CD14-positive monocyte (primary cell): Measurements from ENCODE around the gene TMEM37. TPM values are rescaled to one million over a fixed set of nuclear protein-coding genes. Genes with fewer than 3 reads are reported as not detected.

ENCODE experiments used
- DNase-seq, 3 donors: peaks; one replicate each; pipeline ENCODE4 v3.0.0-alpha.2; 2011 to 2022
- H2AFZ ChIP-seq: 2 replicates; pipeline ENCODE4 v1.6.0; 2012; ENCODE audit warnings: mild to moderate bottlenecking, low read depth, low read length, inconsistent platforms; ENCODE audit not compliant: insufficient read depth, poor library complexity, severe bottlenecking
- H3K27ac ChIP-seq, 2 donors: 1 replicate in 1 of 2; 2 replicates in 1 of 2; pipeline ENCODE4 v1.5.1; 2012 to 2013; ENCODE audit warnings: low read length in 2 of 2, control low read depth in 1 of 2, inconsistent platforms in 1 of 2, low read depth in 1 of 2, mild to moderate bottlenecking in 1 of 2
- H3K27me3 ChIP-seq, 2 donors: one replicate each; pipeline versions ENCODE4 v1.6.0 to v1.6.1; 2011 to 2013; ENCODE audit warnings: low read length in 2 of 2; ENCODE audit not compliant: control insufficient read depth in 2 of 2, insufficient read depth in 2 of 2
- H3K36me3 ChIP-seq, 2 donors: replicated peaks in 1 of 2; 1 replicate in 1 of 2; 2 replicates in 1 of 2; pipeline versions ENCODE4 v1.5.1 to v1.6.1; 2012 to 2013; ENCODE audit warnings: low read length in 2 of 2, control low read depth in 1 of 2, inconsistent platforms in 1 of 2, mild to moderate bottlenecking in 1 of 2; ENCODE audit not compliant: insufficient read depth in 2 of 2, control insufficient read depth in 1 of 2
- H3K4me1 ChIP-seq, 2 donors: 1 replicate in 1 of 2; 2 replicates in 1 of 2; pipeline versions ENCODE4 v1.5.1 to v1.6.1; 2012 to 2013; ENCODE audit warnings: low read length in 2 of 2, control low read depth in 1 of 2, inconsistent platforms in 1 of 2, mild to moderate bottlenecking in 1 of 2, moderate library complexity in 1 of 2; ENCODE audit not compliant: insufficient read depth in 2 of 2, control insufficient read depth in 1 of 2
- H3K4me2 ChIP-seq: replicated peaks from 2 replicates; pipeline ENCODE3; 2012; ENCODE audit warnings: low read length, moderate library complexity, mild to moderate bottlenecking; ENCODE audit not compliant: poor library complexity, severe bottlenecking; ENCODE audit errors: extremely low read depth
- H3K4me3 ChIP-seq, 3 experiments: fragments of 200-600 bp in 1 of 3; sonication (generic) in 1 of 3; replicated peaks in 1 of 3; 1 replicate in 2 of 3; 2 replicates in 1 of 3; pipeline ENCODE4 v1.5.1; 2011 to 2013; ENCODE audit warnings: low read length in 3 of 3, mild to moderate bottlenecking in 3 of 3, control low read depth in 2 of 3, low read depth in 2 of 3, inconsistent platforms in 1 of 3, moderate library complexity in 1 of 3
- H3K79me2 ChIP-seq: 2 replicates; pipeline ENCODE4 v1.6.0; 2012; ENCODE audit warnings: mild to moderate bottlenecking, control low read depth, inconsistent platforms, low read length, moderate library complexity; ENCODE audit not compliant: insufficient read depth
- H3K9ac ChIP-seq: 2 replicates; pipeline ENCODE4 v1.6.0; 2017; ENCODE audit warnings: low read length, mild to moderate bottlenecking; ENCODE audit not compliant: insufficient read depth, poor library complexity, severe bottlenecking
- H3K9me3 ChIP-seq, 2 donors: replicated peaks in 1 of 2; 1 replicate in 1 of 2; 2 replicates in 1 of 2; pipeline versions ENCODE4 v1.5.1 to v1.6.1; 2012 to 2013; ENCODE audit warnings: low read length in 2 of 2, control low read depth in 1 of 2; ENCODE audit not compliant: control insufficient read depth in 1 of 2, insufficient read depth in 1 of 2
- H4K20me1 ChIP-seq: 2 replicates; pipeline ENCODE4 v1.6.0; 2012; ENCODE audit warnings: mild to moderate bottlenecking, low read length, control low read depth, moderate library complexity; ENCODE audit not compliant: insufficient read depth
- H3K27ac Mint-ChIP-seq, 7 donors: one replicate each; pipeline ENCODE4 v1.8.0; 2020; ENCODE audit warnings: mild to moderate bottlenecking in 7 of 7, mixed read lengths in 7 of 7, moderate library complexity in 6 of 7, inconsistent platforms in 2 of 7
- H3K27me3 Mint-ChIP-seq, 3 donors: one replicate each; pipeline ENCODE4 v1.8.0; 2021 to 2022; ENCODE audit warnings: low read depth in 3 of 3, mild to moderate bottlenecking in 3 of 3, mixed read lengths in 3 of 3, moderate library complexity in 3 of 3, inconsistent platforms in 1 of 3
- H3K36me3 Mint-ChIP-seq, 2 donors: one replicate each; pipeline ENCODE4 v1.8.0; 2020; ENCODE audit warnings: mixed read lengths in 2 of 2, inconsistent platforms in 1 of 2, mild to moderate bottlenecking in 1 of 2
- H3K4me1 Mint-ChIP-seq: one replicate; pipeline ENCODE4 v1.8.0; 2020; ENCODE audit warnings: mild to moderate bottlenecking, mixed read lengths
- H3K4me3 Mint-ChIP-seq, 2 donors: one replicate each; pipeline ENCODE4 v1.8.0; 2020; ENCODE audit warnings: mild to moderate bottlenecking in 2 of 2, mixed read lengths in 2 of 2, moderate library complexity in 1 of 2
- H3K9me3 Mint-ChIP-seq, 7 donors: one replicate each; pipeline ENCODE4 v1.8.0; 2020 to 2022; ENCODE audit warnings: mixed read lengths in 7 of 7, mild to moderate bottlenecking in 6 of 7, moderate library complexity in 6 of 7, inconsistent platforms in 2 of 7
- WGBS: methylation state at CpG from one replicate; pipeline ENCODE4 v1.1.5; 2013; ENCODE audit warnings: missing lambda C conversion rate; ENCODE audit not compliant: insufficient coverage; 5-methylcytosine and 5-hydroxymethylcytosine counted together
- intact Hi-C, 2 donors: fragments of 100-400 bp; cut with micrococcal nuclease; formaldehyde crosslinking; loops; one replicate each; pipeline versions ENCODE4 v1.15.0 to v1.15.1; 2023
- polyA plus RNA-seq, 3 donors: library from polyadenylated mRNA; depleted of rRNA in 1 of 3; unstranded in 2 of 3; stranded (reverse) in 1 of 3; fragments of 300-500 nt in 2 of 3; fragments of >200 nt in 1 of 3; fragmentation: Illumina TruSeq in 2 of 3; gene quantifications; 1 replicate in 2 of 3; 2 replicates in 1 of 3; pipeline ENCODE4 v1.2.3, GENCODE V29; 2012 to 2021
- TF ChIP-seq, protein P1 (sequence below): fragments of 200-600 bp; IDR thresholded peaks from one replicate; pipeline ENCODE4 v1.8.0; 2022; ENCODE audit warnings: antibody characterized with exemption, mild to moderate bottlenecking

The TMEM37 gene
- polyA plus RNA-seq, 3 donors: not detected

DNA sequence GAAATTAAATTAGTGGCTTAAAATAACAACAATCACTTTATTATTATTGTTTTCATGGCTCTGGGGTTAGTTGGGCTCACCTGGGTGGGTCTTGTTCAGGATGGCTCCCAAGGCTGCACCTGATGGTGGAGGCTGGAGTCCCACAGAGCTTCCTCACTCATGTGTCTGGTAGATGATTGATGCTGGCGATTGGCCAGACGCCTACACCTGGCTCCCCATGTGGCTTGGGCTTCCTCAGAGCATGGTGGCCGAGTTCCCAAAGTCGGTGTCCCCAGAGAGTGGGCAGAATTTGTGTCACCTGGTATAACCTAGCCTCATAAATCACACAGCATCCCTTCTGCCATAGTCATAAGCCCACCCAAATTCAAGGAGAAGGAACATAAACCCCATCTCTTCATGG is 46.7 kb upstream of the TMEM37 start:
- 78% methylated on average over 4 of the region's 4 CpGs for WGBS
- Histone ChIP-seq H3K4me2 (no peak overlapping the region), H3K27me3 (no peaks in the 10 kb centered on the region), H3K4me1 (peaks cover 23 to 32% of the 10 kb centered on the region in 2 donors), H3K36me3 (no peaks in the 10 kb centered on the region), H2AFZ (no peak overlapping the region), H3K4me3 (no peak overlapping the region), H3K79me2 (no peaks in the 10 kb centered on the region), H3K27ac (no peak overlapping the region), H4K20me1 (no peaks in the 10 kb centered on the region), H3K9me3 (no peaks in the 10 kb centered on the region), H3K9ac (no peak overlapping the region)
- peaks cover 29% of the 10 kb centered on the region for H3K4me1 Mint-ChIP-seq
- intact Hi-C loops: no loop called here
- TF ChIP-seq, protein P1, sequence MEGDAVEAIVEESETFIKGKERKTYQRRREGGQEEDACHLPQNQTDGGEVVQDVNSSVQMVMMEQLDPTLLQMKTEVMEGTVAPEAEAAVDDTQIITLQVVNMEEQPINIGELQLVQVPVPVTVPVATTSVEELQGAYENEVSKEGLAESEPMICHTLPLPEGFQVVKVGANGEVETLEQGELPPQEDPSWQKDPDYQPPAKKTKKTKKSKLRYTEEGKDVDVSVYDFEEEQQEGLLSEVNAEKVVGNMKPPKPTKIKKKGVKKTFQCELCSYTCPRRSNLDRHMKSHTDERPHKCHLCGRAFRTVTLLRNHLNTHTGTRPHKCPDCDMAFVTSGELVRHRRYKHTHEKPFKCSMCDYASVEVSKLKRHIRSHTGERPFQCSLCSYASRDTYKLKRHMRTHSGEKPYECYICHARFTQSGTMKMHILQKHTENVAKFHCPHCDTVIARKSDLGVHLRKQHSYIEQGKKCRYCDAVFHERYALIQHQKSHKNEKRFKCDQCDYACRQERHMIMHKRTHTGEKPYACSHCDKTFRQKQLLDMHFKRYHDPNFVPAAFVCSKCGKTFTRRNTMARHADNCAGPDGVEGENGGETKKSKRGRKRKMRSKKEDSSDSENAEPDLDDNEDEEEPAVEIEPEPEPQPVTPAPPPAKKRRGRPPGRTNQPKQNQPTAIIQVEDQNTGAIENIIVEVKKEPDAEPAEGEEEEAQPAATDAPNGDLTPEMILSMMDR: no peak
- peak overlapping the region in 1 of 7 donors; percentile 63 for H3K27ac Mint-ChIP-seq
- no peaks in the 10 kb centered on the region for H3K9me3 Mint-ChIP-seq
- H3K36me3 Mint-ChIP-seq: no peaks in the 10 kb centered on the region
- no peak for DNase-seq
- peaks cover 0 to 2% (median 0%) of the 10 kb centered on the region in 3 donors for H3K27me3 Mint-ChIP-seq
- no peak overlapping the region for H3K4me3 Mint-ChIP-seq

DNA sequence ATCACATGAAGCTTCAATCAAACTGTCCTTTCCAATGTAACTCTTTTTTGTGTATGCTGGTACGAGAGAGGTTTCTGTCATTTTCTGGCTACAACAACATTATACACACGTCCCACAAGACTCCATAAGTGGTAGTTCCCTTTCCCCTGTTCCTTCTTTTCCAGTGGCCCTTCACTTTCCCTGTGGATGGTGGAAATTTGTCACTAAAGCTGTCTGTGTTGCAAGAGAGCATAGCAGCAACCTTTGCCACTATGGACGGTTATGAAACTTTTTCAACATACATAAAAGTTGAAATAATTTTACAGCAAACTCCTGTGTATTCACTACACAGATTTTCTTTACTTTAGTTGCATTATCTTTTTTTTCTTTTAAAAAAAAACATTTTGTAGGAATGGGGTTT is 46.2 kb upstream of the TMEM37 start:
- H3K9ac ChIP-seq: no peak overlapping the region

More for the DNA sequence above, 46.2 kb upstream of the TMEM37 start:
- Mint-ChIP-seq H3K27me3 (peaks cover 0 to 2% (median 0%) of the 10 kb centered on the region in 3 donors), H3K4me1 (peaks cover 31% of the 10 kb centered on the region), H3K4me3 (no peak overlapping the region), H3K9me3 (no peaks in the 10 kb centered on the region), H3K36me3 (no peaks in the 10 kb centered on the region), H3K27ac (peak overlapping the region in 2 of 7 donors; percentile 32 to 51)
- DNase-seq: no peak
- Histone ChIP-seq H3K4me1 (peaks cover 23 to 32% of the 10 kb centered on the region in 2 donors), H3K27ac (no peak overlapping the region), H3K9me3 (no peaks in the 10 kb centered on the region), H2AFZ (no peak overlapping the region), H3K4me3 (no peak overlapping the region), H3K79me2 (no peaks in the 10 kb centered on the region), H4K20me1 (no peaks in the 10 kb centered on the region), H3K4me2 (no peak overlapping the region), H3K36me3 (no peaks in the 10 kb centered on the region), H3K27me3 (no peaks in the 10 kb centered on the region)
- WGBS: no CpG with 5 or more reads among the region's 3 CpGs
- intact Hi-C loops: no loop called here
- TF ChIP-seq, protein P1: no peak
